Brain microvascular endothelial cell (primary cell): Measurements from ENCODE around the gene FGFR3.

Experiments
- DNase-seq: peaks from one replicate; pipeline ENCODE4 v3.0.0-alpha.2; 2020
- H3K27ac ChIP-seq: fragments of 250-450 bp; sonication (Bioruptor Pico); 2 replicates; pipeline ENCODE4 v1.5.1; 2020; ENCODE audit warnings: mild to moderate bottlenecking, moderate library complexity
- H3K27me3 ChIP-seq: fragments of 250-450 bp; sonication (Bioruptor Pico); replicated peaks from 2 replicates; pipeline ENCODE4 v1.5.1; 2020; ENCODE audit warnings: mild to moderate bottlenecking
- H3K36me3 ChIP-seq: fragments of 250-450 bp; sonication (Bioruptor Pico); replicated peaks from 2 replicates; pipeline ENCODE4 v1.5.1; 2020; ENCODE audit warnings: mild to moderate bottlenecking
- H3K4me3 ChIP-seq: 2 replicates; pipeline ENCODE4 v1.5.1; 2011; ENCODE audit warnings: low read depth, mild to moderate bottlenecking, control low read depth, low read length, moderate library complexity
- in situ Hi-C: cut with HindIII; loops from 2 replicates; pipeline ENCODE4 v1.10.0; 2017; ENCODE audit warnings: low sequenced_read_pairs, low pct_ligation_motif_present
- TF ChIP-seq, protein P1 (sequence below): IDR thresholded peaks from 2 replicates; pipeline ENCODE4 v1.5.1; 2011; ENCODE audit warnings: low read depth, mild to moderate bottlenecking, moderate library complexity, low read length, control low read depth, inconsistent platforms; ENCODE audit errors: missing control alignments

FGFR3 gene

DNA sequence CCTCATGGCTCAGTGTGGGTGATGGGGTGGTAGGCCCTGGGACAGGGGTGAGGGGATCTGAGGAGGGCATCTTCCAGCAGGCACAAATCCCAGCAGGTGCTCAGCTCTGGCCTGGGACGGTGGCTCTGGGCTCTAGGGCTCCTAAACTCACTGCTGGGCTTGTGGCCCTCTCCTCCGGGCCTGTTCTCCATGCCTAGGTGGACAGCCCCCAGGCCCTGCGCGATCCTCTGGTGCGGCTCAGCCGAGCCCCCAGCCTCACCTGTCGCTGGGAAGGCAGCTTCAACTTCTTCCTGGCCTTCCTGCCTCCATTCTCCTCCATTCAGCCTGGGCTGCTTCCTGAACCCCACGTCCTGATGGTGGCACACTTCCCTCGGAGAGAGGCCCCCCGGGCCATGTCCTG lies 19.3 kb upstream of the FGFR3 start:
- TF ChIP-seq, protein P1, sequence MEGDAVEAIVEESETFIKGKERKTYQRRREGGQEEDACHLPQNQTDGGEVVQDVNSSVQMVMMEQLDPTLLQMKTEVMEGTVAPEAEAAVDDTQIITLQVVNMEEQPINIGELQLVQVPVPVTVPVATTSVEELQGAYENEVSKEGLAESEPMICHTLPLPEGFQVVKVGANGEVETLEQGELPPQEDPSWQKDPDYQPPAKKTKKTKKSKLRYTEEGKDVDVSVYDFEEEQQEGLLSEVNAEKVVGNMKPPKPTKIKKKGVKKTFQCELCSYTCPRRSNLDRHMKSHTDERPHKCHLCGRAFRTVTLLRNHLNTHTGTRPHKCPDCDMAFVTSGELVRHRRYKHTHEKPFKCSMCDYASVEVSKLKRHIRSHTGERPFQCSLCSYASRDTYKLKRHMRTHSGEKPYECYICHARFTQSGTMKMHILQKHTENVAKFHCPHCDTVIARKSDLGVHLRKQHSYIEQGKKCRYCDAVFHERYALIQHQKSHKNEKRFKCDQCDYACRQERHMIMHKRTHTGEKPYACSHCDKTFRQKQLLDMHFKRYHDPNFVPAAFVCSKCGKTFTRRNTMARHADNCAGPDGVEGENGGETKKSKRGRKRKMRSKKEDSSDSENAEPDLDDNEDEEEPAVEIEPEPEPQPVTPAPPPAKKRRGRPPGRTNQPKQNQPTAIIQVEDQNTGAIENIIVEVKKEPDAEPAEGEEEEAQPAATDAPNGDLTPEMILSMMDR, result no peak
- H3K27me3 ChIP-seq, result peaks cover 1% of the 10 kb centered on the region
- no peak for DNase-seq
- H3K36me3 ChIP-seq, result no peaks in the 10 kb centered on the region
- no peak overlapping the region for H3K27ac ChIP-seq
- in situ Hi-C loops, result no loop called here
- no peak overlapping the region for H3K4me3 ChIP-seq

- Histone ChIP-seq H3K27me3 (no peaks in the 10 kb centered on the region), H3K4me3 (no peak overlapping the region), H3K36me3 (no peaks in the 10 kb centered on the region), H3K27ac (no peak overlapping the region)
- TF ChIP-seq, protein P1, result no peak
- no peak for DNase-seq
- in situ Hi-C loops, result no loop called here
These were observed 17.2 kb upstream of the FGFR3 start for GRCh38 chr4:1775731-1776500.

GRCh38 chr4:1776521-1777161 lies 16.5 kb upstream of the FGFR3 start:
- H3K27me3 ChIP-seq, result no peaks in the 10 kb centered on the region
- TF ChIP-seq, protein P1, result no peak
- H3K36me3 ChIP-seq, result no peaks in the 10 kb centered on the region
- in situ Hi-C loops, result no loop called here
- no peak for DNase-seq
- H3K27ac ChIP-seq, result no peak overlapping the region
- no peak overlapping the region for H3K4me3 ChIP-seq

- Histone ChIP-seq H3K27me3 (no peaks in the 10 kb centered on the region), H3K27ac (no peak overlapping the region), H3K4me3 (no peak overlapping the region), H3K36me3 (no peaks in the 10 kb centered on the region)
- TF ChIP-seq, protein P1, result peak; percentile 33
- DNase-seq, result peak; percentile 10
- in situ Hi-C loops, result no loop called here
These were observed 15.1 kb upstream of the FGFR3 start for GRCh38 chr4:1777822-1778641.

- in situ Hi-C loops, result no loop called here
- TF ChIP-seq, protein P1, result no peak
- no peaks in the 10 kb centered on the region for H3K27me3 ChIP-seq
- H3K4me3 ChIP-seq, result no peak overlapping the region
- H3K36me3 ChIP-seq, result no peaks in the 10 kb centered on the region
- no peak overlapping the region for H3K27ac ChIP-seq
- no peak for DNase-seq
These were observed 14.3 kb upstream of the FGFR3 start for GRCh38 chr4:1778642-1779392.
